DMS153 treated with DMSO at 0.1 percent for 48 hours (cell line): ENCODE results near the gene RTL1.

Experiments
- DNase-seq: peaks from one replicate; lab custom pipeline; 2025; ENCODE audit not compliant: unreplicated experiment; lab: John Stamatoyannopoulos, UW

The RTL1 gene

DNA sequence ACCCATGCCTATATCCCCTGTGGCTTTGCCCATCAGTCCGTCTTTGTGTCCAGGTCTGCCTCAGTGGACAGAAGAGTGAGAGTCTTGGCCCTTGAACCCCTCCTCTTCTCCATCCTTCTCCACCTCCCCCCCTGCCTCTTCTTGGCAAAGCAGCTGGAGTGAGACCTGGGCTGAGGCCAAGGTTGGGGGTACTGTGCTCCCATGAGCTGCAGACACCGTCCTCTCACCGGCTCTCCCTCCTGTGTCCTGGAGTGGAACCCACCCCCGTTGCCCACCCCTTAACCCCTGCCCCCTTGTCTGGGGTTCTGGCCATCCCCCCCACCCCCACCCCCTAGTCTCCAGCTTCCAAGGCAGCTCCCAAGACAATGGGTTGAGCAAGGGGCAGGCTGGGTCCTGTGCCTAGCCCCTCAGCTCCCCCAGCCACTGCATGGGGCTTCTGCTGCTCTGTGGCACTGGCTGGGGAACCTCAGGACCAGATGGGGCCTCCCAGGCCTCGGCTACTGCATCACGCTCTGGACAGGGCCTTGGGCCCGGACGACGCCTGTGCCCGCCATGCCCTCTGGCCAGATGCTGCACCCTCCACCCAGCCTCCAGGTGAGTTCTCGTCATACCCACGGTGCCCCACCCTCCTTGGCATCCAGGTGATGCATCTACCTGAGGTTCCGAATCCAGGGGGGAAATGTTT, 35.7 kb downstream of the RTL1 start:
- DNase-seq, result no peak

DNA sequence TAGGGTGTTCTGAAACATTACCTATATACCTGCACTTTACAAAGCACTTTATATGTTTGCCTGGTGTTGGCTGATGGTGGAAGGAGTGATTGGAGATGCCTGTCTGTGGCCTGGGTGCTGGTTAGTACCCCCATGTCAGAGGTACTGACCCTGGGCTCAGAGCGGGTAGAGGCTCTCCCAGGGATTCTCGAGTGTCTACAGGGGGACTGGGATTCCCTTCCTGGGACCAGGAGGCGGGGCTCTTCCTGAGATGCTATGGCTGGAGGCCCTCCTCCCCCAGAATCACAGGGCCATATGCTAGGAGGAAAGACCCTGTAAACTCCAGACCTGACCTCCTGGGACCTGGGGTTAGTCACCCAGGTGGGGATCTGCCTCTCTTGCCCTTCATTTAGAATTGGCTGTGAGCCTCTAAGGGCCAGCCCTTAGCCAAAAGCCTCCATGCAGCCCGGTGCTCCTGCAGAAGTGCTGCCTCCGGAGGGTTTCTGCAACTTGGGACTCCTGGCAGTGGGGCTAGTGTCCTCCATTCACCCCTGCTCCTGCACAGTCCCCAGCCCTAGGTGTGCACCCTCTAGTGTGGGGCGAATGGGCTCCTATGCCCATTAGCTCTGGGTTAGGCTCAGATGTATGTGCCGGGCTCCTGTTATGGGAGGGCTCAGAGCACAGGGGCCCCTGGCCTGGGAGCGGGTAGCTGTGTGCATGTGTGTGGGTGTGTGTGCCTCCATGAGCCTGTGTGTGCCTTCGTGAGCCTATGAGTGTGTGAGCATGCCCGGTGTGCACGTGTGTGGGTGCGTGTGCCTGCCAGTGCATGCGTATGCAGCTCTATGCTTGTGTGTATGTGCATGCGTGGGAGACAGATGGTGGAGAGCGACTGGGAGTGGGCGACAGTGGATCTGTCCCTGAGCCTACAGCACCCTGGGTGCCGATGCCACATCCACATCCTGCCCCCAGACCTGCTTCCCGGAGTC, 36.6 kb downstream of the RTL1 start:
- DNase-seq, result no peak

- no peak for DNase-seq
Measured at GRCh38 chr14:100865682-100866591, 37.6 kb downstream of the RTL1 start.

GRCh38 chr14:100864960-100865681, 38.4 kb downstream of the RTL1 start:
- no peak for DNase-seq

DNA sequence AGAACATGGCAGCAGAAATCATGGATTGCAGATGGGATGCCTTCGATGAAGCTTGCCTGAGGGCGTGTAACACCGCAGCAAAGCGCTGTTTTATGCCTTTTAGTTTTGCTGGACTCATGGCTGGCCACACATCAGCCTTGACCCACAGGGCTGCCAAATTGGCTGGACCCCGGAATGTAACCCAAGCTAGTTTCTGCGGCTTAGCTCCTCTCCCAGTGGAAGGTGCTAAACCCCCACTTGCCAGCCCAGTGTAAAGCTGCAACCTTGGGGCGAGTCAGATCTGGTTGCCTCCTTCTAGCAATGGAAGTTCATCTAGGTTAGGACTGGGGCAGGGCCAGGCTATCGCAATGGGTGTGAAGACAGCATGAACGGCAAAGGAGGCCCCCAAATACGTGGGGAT, 39.3 kb downstream of the RTL1 start:
- no peak for DNase-seq

DNA sequence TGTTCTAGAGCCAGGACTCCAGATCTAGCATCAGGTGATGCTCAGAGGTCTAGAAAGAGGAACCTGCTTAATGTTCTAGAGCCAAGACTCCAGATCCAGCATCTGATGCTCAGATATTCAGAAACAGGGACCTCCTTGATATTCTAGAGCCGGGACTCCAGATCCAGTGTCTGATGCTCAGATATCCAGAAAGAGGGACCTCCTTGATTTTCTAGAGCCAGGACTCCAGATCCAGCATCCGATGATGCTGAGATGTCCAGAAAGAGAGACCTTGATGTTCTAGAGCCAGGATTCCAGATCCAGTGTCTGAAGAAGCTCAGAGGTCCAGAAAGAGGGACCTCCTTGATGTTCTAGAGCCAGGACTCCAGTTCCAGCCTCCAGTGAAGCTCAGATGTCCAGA, 40.7 kb downstream of the RTL1 start:
- no peak for DNase-seq

- DNase-seq, result no peak
Measured at GRCh38 chr14:100862277-100862676, 41.2 kb downstream of the RTL1 start.

GRCh38 chr14:100861937-100862247, 41.6 kb downstream of the RTL1 start:
- no peak for DNase-seq

DNA sequence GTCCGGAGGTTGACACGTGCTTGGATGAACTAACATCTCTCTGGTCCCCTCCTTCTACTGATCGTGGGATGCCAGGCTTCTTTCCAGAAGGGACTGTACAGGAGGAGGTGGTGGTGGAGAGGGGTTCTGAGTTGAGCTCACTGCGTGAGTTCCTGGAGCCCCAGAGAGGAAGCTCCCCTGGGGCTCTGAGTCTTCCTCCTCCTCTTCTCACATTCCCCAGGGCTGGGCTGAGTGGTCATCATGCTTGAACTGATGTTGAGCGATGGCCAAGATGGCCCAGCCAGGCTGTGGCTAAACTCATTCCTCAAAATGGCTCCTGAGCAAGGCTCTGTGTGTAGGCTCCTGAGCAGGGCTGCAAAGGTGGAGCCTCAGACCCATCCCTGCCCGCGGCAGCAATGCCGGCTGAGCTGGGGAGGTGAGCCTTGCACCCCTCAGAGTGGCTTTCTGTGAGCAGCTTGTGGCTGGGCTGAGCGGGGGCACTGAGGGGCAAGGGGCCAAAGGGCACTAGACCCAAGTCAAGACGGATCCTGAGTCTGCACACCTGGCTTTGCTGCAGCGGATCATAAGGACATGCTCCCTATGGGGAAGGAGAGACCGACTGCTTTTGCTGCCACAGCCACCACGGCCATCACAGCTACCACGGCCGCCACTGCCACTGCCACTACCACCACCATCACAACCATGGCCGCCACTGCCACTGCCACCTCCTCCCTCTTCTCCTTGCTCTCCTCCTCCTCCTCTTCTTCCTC, 42.2 kb downstream of the RTL1 start:
- no peak for DNase-seq

- DNase-seq, result no peak
Measured at GRCh38 chr14:100860556-100861187, 42.9 kb downstream of the RTL1 start.

DNA sequence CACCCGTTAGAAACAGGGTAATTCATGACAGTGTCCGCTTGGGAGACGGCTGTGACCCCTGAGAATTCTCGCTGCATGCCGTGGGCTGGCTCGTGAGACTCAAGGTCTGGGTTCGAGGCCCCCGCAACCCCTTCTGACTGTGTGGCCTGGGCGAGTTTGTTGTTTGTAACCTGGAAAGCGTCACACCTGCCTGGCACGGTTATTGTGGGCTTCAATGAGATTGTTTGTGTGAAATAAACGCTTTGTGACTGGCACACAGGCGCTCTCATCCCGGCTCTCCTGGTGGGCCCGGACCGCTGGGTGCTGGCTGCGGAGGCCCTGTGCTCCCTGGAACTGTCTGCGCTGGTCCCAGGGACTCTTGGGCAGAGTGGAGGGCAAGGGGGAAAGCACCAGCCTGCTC, 43.7 kb downstream of the RTL1 start:
- DNase-seq, result no peak

GRCh38 chr14:100858838-100859220, 44.7 kb downstream of the RTL1 start:
- DNase-seq, result no peak

GRCh38 chr14:100857923-100858837, 45.3 kb downstream of the RTL1 start:
- no peak for DNase-seq

- no peak for DNase-seq
Measured at GRCh38 chr14:100857233-100857922, 46.1 kb downstream of the RTL1 start.

GRCh38 chr14:100856056-100856950, 47.2 kb downstream of the RTL1 start:
- DNase-seq, result no peak

DNA sequence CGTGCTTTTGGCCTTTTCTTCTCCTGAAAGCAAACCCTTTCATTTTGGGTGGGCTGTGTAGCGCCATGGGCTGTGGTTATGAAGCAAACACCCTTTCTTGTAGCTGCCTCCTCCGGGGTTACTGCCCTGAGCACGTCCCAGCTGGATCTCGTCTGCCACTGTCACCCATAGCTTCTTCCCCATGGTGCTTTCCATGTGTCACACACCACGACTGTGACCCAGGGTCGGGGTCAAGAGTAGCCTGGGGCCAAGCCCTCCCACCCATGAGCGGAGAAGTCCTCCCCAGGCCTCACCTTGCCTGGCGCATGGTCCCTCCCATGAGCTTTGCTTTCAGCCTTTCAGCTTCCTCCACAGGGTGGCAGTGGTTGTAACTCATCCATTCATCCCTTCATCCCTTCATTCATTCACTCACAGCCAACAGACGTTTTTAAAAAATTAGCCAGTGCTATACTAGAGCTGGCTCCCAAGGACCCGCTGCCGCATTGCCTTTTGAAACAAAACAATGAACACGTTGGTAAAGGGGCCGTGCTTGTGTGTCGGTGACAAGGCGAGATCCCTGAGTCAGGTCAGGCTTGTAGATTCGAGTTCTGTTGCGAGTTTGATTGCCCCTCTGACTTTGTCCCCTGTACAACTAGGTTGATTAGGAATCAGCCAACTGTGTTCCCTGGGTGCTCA, 48.1 kb downstream of the RTL1 start:
- DNase-seq, result no peak
